Stimulated activated CD8-positive, alpha-beta memory T cell treated with anti-CD3 and anti-CD28 coated beads, Interleukin-15, amount 100 ng/mL, for 24 hours (primary cell): ENCODE data around the gene RTP3.

Experiments used
- DNase-seq: peaks from one replicate; pipeline ENCODE4 v3.0.0-alpha.2; 2020; ENCODE audit warnings: low read depth

RTP3 gene

DNA sequence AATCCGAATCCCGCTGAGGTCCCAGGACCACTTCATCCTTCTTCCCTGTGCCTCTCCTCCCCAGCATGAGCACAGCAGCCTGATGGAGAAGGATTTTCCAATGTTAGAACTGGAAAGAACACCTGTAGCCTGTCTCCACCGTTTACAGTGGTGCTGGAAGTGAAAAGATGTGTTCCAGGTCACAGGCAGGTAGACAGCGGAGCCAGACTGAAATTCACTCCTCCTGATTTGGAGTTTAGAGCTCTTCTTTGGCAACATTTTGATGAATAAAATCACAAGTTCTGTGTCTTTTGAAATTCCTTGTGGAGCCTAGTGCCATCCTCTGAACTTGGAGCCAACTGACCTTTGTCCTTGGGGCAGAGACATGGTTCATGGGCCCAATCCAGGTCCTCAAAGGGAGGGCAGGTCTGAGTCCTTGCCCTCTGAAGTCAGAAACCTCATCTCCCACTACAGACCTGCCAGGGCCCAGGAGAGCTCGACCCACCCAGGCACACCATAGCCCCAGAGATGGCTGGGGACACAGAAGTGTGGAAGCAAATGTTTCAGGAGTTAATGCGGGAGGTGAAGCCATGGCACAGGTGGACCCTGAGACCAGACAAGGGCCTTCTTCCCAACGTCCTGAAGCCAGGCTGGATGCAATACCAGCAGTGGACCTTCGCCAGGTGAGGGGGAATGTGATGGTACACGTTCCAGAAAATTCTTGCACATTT is at the start of gene RTP3:
Gene RTP3 (plus strand): TSS at position 421 of the 710 bp plus-strand sequence. CDS start 87 bp downstream, at position 508.
- DNase-seq: no peak

DNA sequence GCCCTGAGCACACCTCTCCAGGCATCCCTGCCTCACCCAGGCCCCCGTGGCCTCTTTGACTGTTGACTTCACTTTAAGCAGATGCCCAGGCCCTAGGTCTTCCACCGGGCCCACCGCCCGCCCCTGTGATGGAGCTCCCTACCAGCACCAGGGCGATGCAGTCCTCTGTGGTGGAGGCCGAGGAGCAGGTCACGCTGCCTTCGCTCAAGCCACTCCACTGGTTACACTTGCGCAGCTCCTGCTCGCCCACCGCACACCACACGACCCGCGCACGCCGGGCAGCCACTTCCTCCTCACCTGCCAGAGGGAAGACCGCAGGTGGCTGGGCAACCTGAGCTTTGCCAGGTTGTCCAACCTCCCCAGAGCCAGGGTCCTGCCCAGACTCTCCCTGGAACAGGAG is 49.1 kb upstream of the RTP3 start:
- no peak for DNase-seq

DNA sequence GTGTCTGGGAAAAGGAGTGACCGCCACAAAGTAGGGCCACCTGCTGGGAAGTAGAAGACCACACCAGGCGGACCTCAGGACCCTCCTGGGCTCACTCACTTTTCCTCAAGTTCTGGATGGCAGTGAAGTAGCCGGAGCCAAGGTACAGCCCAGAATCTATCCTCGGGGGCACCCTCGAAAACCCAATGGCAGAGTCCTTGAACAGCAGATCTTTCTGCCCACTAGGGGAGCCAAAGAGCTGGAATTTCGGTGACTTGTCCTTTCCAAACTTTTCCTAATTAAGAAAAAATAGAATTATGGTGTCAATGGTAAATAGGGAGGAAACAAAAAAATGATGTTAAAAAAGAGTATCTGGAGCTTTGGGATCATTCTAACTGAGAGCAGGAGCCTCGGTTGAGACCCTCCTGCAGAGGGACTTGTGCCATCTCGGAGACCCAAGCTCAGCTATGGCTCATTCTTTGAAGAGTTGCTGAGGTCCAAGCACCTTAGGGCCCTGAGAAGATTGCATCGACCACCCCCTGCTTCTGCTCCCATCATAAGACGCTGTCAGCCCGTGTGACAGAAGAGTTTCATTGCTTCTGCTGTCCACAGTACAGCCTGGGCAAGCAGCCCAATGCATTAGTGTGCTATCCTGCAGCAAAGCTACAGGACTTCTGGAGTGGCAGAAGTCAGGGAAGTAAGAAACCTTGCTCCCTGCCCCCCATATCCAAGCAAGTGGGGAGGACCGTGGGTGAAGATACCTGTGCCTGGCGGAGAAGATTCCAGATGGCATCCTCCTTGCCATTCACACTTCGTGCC is 47.8 kb upstream of the RTP3 start:
- no peak for DNase-seq

DNA sequence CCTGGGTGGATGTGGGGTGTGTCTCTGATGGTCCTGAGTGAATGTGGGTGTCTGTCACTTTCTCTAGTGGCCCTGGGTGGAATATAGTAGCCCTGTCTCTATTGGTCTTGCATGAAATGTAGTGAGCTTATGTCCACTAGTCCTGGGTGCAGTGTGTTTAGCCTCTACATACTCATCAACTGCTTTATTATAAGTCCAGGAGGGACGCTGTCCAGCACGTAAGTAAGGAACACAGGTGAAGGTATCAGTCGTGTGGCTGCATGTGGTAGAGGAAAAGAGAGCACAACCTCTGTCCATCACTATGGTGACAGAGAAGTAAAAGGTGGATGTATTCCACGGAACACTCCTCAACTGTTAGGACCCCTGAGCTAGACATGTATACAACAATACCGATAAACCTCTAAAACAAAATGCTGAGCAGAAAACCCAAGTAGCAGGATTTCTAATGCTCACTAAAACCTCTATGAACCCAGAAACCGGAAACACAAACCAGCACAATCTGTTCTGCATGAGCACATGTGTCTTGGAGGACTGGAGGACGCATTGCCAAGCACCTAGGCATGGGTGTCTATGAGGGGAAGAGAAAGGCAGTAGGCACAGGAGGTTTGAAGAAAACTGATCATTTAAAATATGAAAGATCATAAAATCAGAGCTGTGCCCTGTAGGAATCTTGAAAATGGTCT is 44.1 kb upstream of the RTP3 start:
- DNase-seq: no peak

DNA sequence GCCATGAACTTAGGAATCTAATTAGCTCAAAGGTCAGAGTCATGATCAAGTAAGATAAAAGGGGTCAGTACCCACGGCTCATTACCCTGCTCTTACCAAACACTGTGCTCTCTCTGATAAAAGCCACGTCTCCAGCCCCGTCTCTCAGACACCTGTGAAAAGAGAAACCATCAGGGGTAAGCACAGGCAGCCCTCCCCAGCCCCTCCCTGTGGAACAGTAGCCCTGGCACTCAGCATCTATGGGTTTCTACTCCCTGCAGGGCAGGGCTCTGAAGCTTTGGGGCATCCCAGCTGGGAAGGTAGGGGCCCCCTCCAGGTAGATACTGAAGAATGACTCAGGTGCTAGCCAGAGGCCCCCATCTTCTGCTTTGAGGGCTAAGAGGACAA is 43.6 kb upstream of the RTP3 start:
- DNase-seq: no peak

DNA sequence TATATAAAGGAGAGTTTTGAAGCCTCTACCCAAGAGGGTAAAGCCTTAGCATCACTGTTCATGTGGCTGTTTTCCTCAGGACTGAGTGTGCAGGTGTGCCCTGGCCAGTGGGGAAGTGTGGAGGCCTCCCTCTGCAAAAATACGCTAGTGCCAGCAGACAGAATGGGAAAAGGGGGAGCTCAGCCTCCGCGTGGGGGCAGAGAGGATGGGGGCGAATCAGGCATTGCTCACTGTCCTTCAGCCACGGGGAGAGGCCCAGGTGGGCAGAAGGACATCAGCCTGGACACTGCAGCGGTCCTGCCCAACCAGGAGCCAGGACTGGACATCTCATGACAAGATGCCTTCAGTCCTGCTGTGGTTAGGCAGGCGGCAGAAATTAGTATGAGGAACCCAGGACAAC is 43.2 kb upstream of the RTP3 start:
- DNase-seq: no peak

DNA sequence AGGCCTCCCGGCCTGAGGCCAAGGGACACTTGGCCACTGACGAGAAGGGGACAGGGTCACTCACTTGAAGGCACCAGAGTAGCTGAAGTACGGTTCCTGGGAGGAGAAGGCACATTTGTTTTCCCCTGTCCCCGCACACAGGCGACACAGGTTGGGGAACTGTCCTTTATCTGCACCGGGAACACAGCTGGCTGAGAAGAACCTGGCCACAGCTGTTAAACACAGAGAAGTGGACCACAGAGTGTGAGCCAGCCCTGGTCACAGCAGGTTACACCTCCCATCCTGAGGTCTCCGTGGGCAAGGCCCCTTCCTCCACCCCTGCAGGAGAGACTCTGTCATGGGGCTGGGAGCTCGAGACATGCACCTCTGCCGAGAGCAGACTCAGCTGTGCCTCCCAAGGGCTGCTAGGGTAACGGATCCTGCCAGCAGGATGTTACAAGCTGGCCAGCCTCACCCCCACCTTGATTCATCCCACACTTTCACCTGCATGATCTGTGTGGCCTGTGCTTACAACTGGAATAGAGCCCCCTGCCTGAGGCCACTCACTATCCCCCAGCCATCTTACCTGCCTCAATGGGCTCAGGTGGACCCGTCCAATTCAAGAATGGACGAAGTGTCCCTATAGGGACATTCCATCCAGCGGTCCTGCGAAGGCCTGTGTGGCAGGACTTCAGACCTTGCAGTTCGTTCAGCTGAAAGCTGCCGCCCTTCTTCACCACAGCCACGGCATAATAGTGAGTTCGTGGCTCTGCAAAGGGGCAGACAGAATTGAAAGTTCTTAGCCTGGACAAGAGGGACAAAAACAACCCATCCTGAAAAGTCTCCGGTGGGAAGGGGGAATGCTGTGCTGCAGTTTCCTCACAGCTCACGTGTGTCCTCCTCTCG is 42.3 kb upstream of the RTP3 start:
- no peak for DNase-seq

DNA sequence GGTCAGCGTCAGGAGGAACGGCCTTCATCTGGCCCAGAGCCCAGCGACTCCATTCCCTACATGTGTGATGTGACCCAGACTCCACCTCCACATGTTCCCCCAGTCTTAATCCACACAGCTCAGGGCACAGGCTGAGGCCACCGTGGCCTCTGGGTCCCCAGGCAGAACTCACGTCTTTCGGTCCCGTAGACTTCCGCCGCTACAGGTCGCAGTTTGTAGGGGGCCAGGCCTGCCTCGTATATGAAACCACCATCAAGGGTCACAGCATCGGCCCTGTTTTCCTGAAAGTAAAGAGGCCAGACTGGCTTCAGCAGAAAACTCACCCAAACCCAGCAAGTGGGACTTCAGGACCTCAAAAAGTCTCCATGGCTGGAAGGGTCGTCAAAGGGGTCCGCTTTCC is 41.7 kb upstream of the RTP3 start:
- no peak for DNase-seq

DNA sequence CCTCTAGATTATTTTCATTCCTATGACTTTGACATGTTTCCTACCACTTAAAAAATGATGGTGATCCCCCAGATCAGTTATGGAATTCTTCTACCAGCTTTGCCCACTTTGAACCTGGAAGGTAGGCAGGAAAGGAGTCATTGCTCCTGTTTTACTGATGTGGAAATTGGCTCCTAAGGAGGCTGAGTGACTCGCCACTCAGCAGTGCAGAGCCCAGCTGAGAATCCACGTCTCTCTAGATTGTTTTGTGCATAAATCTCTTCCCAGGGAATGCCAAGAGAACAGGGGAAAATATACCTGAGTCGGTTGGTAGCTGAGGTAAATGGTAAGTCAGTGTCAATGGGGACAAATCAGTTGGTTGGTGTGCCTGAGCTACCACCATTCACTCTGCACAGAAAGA is 37.7 kb upstream of the RTP3 start:
- DNase-seq: no peak

DNA sequence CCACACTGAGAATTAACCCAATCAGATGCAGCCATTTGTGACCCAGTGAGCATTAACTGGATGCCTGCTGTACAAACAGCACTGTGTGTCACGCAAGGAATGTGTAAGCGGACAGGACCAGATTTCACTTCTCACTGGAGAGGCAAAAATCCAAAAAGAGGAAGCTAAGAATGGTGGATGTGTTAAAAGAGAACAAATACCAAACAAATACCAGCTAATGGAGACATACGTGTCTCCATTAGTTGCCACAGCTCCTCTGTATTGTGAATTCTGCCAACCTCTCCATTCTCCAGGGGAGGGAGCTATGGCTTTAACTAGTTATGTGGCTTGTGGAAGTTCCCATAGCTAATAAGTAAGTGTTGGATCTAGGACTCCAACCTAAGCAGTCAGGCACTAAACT is 35.7 kb upstream of the RTP3 start:
- DNase-seq: no peak

DNA sequence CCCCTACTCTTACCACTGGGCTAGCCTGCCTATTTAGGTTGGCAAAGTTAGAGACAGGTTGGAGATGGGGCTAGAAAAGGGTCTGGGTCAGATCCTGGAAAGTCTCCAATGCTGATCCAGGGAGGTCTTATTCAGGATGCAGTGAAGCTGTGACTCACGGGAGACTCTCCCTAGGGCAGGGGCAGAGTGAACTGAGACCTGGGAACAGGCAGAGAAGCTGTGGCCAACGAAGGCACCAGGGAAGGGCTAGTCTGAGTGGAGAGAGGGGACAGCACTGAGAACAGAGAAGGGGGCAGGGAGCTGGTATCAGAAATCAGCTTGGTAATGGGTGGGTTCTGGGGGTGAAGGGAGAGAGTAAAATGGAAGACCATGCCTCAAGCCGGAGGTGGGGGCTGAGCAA is 35.3 kb upstream of the RTP3 start:
- no peak for DNase-seq

DNA sequence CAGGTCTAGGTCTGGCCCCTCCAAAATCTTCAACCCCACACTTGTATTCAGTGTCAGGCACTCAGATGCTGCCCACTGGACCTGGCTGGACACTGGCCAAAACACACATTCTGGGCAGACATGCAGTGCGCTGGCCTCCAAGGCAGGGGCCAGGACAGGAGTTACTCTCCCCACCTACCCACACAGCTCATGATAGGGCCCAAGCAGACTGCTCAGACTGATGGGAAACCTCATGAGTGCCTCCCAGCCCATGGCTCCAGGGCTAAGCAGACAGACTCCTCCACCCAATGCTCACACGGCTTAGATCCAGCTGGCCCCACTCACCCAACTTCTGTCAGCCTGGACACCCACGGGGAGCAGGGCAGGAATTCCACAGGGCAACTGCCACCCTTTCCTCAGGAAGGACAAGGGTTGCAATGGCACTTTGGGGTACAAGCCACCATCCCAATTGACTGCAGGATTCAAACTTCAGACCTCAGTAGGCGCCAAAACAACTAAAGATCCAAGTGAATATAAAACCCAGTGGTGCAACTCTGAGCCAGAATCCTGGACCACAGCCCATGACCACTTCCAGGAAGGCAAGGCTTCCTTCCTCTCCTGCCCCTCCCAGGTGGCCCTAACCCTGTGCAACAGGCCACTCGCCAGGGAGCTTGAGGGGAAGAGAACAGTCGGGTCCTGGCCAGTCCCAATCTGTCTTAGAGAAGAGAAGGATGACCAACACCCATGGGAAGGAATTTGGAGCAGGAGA is 34.5 kb upstream of the RTP3 start:
- no peak for DNase-seq

DNA sequence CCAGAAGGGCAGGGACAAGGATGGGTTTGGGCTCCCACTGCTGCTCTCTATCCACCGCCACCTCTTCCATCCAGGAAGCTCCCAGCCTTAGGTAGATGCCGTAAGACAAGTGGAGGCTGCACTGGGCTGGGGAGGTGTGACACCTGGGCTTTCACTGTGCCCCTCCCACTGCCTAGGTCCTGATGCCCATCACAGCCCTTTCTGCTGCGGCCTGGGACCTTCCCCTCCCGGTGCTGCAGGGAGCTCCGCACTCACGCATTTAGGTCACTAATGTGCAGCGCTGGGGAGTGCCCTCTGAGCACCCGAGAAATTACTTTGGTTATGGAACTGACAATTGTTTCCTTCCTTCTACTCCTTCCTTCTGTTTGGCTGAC is 33.9 kb upstream of the RTP3 start:
- DNase-seq: no peak

DNA sequence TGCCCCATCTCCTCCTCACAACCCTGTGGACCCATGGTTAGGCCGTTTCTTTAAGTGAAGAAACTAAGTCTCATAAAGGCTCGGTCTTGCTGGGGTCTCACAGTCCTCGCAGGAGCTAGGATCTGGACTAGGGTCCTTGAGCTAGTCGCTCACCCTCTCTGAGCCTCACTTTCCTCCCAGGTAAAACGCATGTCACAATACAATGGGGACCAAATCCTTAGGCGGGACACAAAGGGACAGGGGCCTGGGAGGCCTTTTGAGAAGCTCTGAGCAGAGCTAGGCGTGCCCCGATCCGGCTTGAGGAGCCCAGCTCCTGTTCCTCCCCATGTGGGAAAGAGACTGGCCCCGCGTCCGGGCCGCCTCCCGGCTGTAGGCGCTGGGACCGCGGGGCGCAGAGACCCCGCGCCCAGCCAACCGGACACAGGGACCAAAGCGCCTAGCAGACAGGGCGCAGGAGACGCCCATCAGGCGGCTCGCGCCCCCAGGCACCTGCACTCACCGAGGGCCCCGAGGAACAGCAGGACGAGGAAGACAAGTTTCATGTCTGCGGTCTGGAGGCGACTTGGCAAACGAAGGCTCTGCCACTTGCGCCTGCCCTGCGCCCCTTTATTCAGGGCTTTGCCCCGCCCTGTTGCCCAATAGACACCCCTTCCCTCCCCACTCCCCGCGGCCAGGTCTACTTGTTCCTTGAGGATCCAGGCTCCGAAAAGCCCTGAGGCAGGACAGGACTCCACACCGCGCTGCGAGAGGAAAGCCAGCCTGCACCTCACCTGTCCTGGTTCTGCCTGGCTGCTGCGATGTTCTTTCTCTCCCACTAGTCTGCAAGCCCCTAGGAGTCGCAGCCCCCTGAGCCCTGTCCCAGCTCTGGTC is 33.2 kb upstream of the RTP3 start, which contains the start of gene LTF:
Gene LTF (minus strand): TSS at position 580 of the 870 bp plus-strand sequence. CDS start 38 bp downstream, at position 542.
- DNase-seq: no peak

DNA sequence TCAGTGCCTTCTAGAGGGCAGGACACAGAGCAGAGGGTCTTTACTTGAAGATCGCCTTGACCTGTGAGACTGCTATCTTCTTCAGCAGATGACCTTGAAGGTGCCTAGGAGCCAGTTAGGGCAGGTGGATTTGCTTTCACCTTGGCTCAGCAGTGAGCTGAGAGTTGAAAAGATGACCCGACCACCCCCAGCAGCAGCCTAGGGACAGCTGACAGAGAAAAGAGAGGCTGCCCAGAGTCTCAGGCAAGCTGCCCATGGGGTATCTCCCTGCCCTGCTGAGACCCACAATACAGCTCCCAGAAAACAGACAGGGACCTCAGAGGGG is 32.6 kb upstream of the RTP3 start:
- DNase-seq: no peak

DNA sequence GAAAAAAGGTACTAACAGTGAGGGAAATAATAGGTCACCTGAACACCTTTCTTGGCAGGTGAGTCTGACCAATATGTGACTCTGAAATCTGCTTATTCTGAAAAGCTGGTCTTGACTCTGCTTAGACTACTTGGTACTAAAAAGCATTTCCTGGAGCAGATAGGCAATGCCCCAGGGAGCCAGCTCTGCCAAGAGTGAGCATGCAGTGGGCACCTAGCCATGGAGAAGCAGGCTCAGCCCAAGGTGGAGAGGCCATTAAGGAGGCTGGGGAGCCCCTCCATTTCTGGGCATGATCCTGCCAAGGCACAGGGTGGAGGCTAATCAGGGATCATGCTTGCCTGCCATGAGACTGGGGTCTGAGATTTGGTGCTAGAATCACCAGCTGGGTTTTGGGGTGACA is 31.5 kb upstream of the RTP3 start:
- DNase-seq: no peak

DNA sequence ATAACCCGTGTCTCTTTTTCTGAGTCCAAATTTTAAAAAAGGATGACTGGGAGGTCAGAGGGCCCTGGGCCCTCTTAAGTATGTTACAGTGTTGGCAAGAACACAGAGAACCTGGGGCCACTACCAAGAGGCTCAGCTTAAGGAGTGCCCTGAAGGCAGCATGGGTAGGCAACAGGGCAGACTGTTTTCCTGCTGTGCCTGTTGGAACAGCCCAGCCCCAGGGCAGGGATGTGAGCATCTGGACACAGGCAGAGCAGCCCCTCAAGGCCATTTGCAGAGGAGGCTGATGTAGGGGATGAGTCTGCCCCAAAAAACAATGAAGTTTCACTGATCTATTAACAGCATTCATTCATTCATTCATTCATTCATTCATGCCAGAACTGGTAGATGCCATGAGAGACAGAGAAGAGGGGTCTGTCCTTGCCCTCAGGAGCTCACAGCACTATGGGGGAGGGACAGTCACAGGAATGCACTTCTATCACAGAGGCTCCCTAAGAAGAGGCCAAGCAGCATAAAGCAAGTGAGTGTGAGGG is 30.8 kb upstream of the RTP3 start:
- no peak for DNase-seq

DNA sequence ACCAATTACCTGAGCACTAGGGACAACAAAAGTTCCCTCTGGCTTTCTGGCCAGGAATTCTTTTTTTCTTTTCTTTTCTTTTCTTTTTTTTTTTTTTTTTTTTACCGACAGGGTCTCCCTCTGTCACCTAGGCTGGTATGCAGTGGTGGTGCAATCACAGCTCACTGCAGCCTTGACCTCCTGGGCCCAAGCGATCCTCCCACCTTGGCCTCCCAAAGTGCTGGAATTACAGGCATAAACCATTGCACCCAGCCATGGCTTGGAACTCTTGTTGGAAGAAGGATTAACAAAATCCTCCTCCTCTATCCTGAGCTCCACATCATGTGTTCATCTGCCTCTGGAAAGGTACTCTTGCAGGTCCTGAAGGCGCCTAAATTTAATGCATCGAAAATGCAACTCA is 30.2 kb upstream of the RTP3 start:
- DNase-seq: no peak

DNA sequence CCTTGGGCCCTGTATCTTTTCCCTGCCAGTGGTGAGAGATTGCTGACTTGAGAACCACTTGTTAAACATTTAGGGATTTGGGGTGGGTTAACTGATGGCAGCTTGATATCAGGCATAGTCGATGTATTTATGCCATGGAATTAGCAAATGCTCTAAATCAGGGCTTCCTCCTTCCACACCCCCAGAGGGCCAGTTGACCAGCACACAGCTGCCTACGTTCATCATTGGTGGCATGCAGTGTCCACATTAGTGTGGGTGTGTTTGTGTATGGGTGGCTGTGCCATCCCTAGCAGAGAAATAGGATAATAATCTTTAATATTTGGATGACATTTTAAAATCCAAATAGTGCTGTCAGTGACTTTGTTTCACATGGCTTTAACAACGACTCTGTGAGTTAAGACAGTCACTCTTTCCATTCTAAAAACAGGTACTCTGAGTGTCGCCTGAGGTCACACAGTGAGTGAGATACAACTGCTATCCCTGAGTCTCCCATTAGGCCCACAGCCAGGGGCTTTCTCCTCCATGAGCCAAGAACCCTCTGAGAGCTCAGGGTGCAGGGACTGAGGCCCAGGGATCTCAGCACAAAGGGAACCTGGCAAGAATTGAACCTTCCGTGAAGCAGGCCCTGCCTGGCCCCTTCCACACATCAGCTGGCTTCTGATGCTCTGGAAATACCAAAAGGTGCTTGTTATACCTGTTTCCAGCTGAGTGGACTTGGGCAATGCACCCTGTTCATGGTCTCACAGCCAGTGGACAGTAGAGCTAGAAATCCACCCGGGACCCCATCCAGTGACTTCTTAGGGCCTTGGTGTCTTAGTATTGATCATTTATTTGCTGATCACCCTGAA is 28.8 kb upstream of the RTP3 start:
- no peak for DNase-seq
